Upper lobe of left lung (tissue), 6 donors: ENCODE measurements around the gene HS3ST3A1. TPM values are rescaled to one million over a fixed set of nuclear protein-coding genes. Genes with fewer than 3 reads are reported as not detected.

ENCODE experiments used
- ATAC-seq, 2 donors: fragments of 200-7000 bp; cut with Tn5 transposase; one replicate each; pipeline ENCODE4 v1.9.1; 2022; ENCODE audit warnings: mild to moderate bottlenecking in 2 of 2, moderate library complexity in 2 of 2; ENCODE audit not compliant: low FRiP score in 2 of 2
- DNase-seq, 2 donors: peaks; one replicate each; pipeline ENCODE4 v3.0.0-alpha.2; 2019 to 2020
- H3K27ac ChIP-seq, 4 donors: fragments of 200-600 bp; sonication (generic); one replicate each; pipeline ENCODE4 v1.5.1; 2016 to 2019
- H3K27me3 ChIP-seq, 4 donors: fragments of 200-600 bp; sonication (generic); one replicate each; pipeline ENCODE4 v1.5.1; 2017 to 2019
- H3K36me3 ChIP-seq, 4 donors: fragments of 200-600 bp; sonication (generic); one replicate each; pipeline ENCODE4 v1.5.1; 2016 to 2019
- H3K4me1 ChIP-seq, 4 donors: fragments of 200-600 bp; sonication (generic); one replicate each; pipeline ENCODE4 v1.5.1; 2018 to 2019
- H3K4me3 ChIP-seq, 4 donors: fragments of 200-600 bp; sonication (generic); one replicate each; pipeline ENCODE4 v1.5.1; 2017 to 2019; ENCODE audit warnings: mild to moderate bottlenecking in 2 of 4, moderate library complexity in 1 of 4
- H3K9me3 ChIP-seq, 4 donors: fragments of 200-600 bp; sonication (generic); one replicate each; pipeline ENCODE4 v1.5.1; 2018 to 2019
- EP300 ChIP-seq, 4 donors: sonication (generic); formaldehyde crosslinking; IDR thresholded peaks; one replicate each; pipeline ENCODE4 v1.5.1; 2017; ENCODE audit warnings: antibody characterized with exemption in 4 of 4, control low read depth in 2 of 4
- POLR2A ChIP-seq, 4 donors: fragments of 450-650 bp; IDR thresholded peaks; one replicate each; pipeline ENCODE4 v1.5.1; 2016 to 2017; ENCODE audit warnings: antibody characterized with exemption in 4 of 4, mild to moderate bottlenecking in 2 of 4
- POLR2AphosphoS5 ChIP-seq, 2 donors: sonication (generic); formaldehyde crosslinking; IDR thresholded peaks; one replicate each; pipeline ENCODE4 v1.5.1; 2017; ENCODE audit warnings: antibody characterized with exemption in 2 of 2
- WGBS, 2 donors: methylation state at CpG; one replicate each; pipeline ENCODE4 v1.1.5; 2017 to 2018; 5-methylcytosine and 5-hydroxymethylcytosine counted together
- total RNA-seq, 6 donors: library from RNA; depleted of rRNA in 4 of 6; stranded (reverse); fragments of >200 nt in 4 of 6; gene quantifications; one replicate each; pipeline versions ENCODE4 v1.1.0 to v1.2.1, GENCODE V29; 2016 to 2021
- TF ChIP-seq, protein P1 (sequence below), 6 experiments: fragments of 450-650 bp in 4 of 6; fragments of 200-600 bp in 2 of 6; sonication (generic) in 2 of 6; IDR thresholded peaks; one replicate each; pipeline ENCODE4 v1.5.1; 2016 to 2019; ENCODE audit warnings: antibody characterized with exemption in 6 of 6
- donor health status: DM: no; HTN: no; CAD: no; lungs with moderate emphysema.
- donor health status: DM: no; HTN: yes; CAD: no; lungs with severe emphysema.

Gene HS3ST3A1
- total RNA-seq, 6 donors from 2014 or later: 1.3 to 10.5 (median 2.2) TPM

DNA sequence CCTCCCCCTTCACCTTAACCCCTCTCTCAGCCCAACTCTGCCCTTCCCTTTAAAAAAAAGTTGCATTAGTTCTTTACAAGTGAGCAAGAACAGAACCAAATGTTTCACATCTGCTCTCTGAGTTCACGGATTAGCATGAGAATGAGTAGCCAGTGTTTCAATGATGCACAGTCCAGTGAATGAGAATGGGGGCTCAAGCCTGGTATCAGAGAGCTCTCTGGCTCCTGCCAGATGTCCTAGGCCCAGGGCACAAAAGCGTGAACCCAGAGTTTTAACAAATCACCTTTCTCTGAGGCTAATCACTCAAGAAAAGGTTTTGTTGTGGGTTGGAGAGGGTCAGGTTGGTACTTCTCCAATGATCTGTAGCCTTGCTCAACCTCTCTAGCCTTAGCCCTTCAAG lies 41.5 kb upstream of the HS3ST3A1 start:
- ATAC-seq (no peak), DNase-seq (no peak)
- 80 to 94% methylated on average over 2 of the region's 2 CpGs for WGBS, 2 donors
- Histone ChIP-seq H3K4me1 (no peaks in the 10 kb centered on the region), H3K4me3 (no peak overlapping the region), H3K27me3 (no peaks in the 10 kb centered on the region), H3K27ac (no peak overlapping the region), H3K9me3 (no peaks in the 10 kb centered on the region), H3K36me3 (no peaks in the 10 kb centered on the region)
- TF ChIP-seq EP300 (IDR thresholded peaks at IDR 0.05): no peak
- TF ChIP-seq POLR2A (IDR thresholded peaks at IDR 0.05): no peak
- no peak for TF ChIP-seq POLR2AphosphoS5 (IDR thresholded peaks at IDR 0.05)
- TF ChIP-seq, protein P1, sequence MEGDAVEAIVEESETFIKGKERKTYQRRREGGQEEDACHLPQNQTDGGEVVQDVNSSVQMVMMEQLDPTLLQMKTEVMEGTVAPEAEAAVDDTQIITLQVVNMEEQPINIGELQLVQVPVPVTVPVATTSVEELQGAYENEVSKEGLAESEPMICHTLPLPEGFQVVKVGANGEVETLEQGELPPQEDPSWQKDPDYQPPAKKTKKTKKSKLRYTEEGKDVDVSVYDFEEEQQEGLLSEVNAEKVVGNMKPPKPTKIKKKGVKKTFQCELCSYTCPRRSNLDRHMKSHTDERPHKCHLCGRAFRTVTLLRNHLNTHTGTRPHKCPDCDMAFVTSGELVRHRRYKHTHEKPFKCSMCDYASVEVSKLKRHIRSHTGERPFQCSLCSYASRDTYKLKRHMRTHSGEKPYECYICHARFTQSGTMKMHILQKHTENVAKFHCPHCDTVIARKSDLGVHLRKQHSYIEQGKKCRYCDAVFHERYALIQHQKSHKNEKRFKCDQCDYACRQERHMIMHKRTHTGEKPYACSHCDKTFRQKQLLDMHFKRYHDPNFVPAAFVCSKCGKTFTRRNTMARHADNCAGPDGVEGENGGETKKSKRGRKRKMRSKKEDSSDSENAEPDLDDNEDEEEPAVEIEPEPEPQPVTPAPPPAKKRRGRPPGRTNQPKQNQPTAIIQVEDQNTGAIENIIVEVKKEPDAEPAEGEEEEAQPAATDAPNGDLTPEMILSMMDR (IDR thresholded peaks at IDR 0.05): no peak

DNA sequence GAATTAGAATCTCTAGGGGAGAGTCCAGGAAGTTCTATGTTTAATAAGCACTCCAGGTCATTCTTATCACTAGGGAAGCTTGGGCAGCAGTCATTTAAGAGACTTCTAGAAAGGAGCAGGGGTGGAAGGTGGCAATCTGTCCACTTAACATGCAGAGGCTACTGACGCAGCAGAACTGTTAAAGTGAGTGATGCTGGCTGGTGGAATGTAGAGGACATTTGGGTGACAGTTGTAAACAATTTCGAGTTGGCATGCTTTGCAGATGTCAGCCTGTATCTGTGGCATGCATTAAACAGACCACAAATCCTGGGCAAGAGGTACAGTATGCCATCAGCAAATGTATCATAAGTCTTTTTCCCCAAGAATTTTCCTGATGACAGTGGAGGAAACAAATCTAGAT lies 40.5 kb upstream of the HS3ST3A1 start:
- TF ChIP-seq POLR2A (IDR thresholded peaks at IDR 0.05) (no peak), EP300 (IDR thresholded peaks at IDR 0.05) (no peak), POLR2AphosphoS5 (IDR thresholded peaks at IDR 0.05) (no peak)
- TF ChIP-seq, protein P1 (IDR thresholded peaks at IDR 0.05): no peak
- H3K27ac ChIP-seq: no peak overlapping the region
- no peak for DNase-seq
- H3K4me3 ChIP-seq: no peak overlapping the region
- H3K9me3 ChIP-seq: no peaks in the 10 kb centered on the region
- H3K4me1 ChIP-seq: no peaks in the 10 kb centered on the region
- H3K27me3 ChIP-seq: no peaks in the 10 kb centered on the region
- H3K36me3 ChIP-seq: no peaks in the 10 kb centered on the region
- no peak for ATAC-seq
- whole genome bisulfite sequencing, 2 donors: 37 to 46% methylated on average over 2 of the region's 2 CpGs

DNA sequence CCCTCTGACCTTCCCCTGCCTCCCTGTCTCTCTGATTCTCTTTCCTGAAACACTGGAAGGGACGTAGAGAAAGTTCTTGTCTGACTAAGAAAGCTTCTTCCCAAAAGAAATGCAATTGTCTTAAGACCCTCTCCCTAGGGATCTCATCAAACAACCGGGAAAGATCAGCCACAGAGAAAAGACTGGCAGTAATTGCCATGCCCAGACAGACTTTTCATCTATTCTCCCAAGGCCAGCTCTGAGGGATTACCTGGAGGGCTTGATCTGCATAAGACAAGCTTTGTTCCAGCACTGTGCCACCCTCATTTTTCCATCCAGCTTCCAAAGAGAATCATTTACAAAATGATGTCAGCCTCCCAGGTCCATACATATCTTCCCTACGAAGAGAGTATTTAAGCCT lies 38.8 kb upstream of the HS3ST3A1 start:
- H3K27ac ChIP-seq: no peak overlapping the region
- 65 to 69% methylated on average over 3 of the region's 3 CpGs for WGBS, 2 donors
- no peaks in the 10 kb centered on the region for H3K9me3 ChIP-seq
- H3K4me3 ChIP-seq: no peak overlapping the region
- DNase-seq: no peak
- no peak for ATAC-seq
- TF ChIP-seq EP300 (IDR thresholded peaks at IDR 0.05): no peak
- TF ChIP-seq, protein P1 (IDR thresholded peaks at IDR 0.05): no peak
- TF ChIP-seq POLR2A (IDR thresholded peaks at IDR 0.05): no peak
- no peak for TF ChIP-seq POLR2AphosphoS5 (IDR thresholded peaks at IDR 0.05)
- no peaks in the 10 kb centered on the region for H3K27me3 ChIP-seq
- no peaks in the 10 kb centered on the region for H3K4me1 ChIP-seq
- no peaks in the 10 kb centered on the region for H3K36me3 ChIP-seq

DNA sequence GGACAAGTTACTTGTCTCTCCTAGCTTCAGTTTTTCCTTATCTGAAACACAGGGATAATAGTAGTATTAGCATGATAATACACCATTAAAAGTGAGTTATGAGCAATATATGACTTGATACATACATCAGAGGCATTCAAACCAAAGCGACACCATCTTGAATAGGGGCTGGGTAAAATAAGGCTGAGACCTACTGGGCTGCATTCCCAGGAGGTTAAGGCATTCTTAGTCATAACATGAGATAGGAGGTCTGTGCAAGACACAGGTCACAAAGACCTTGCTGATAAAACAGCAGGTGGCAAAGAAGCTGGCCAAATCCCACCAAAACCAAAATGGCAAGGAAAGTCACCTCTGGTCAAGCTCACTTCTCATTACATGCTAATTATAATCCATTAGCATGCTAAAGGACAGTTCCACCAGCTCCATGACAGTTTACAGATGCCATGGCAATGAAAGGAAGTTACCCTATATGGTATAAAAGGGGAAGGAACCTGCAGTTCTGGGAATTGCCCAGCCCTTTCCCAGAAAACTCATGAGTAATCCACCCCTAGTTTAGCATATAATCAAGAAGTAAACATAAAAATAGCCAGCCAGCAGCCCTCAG lies 37.2 kb upstream of the HS3ST3A1 start:
- no peak overlapping the region for H3K27ac ChIP-seq
- DNase-seq (no peak), ATAC-seq (no peak)
- no peaks in the 10 kb centered on the region for H3K36me3 ChIP-seq
- no peak overlapping the region for H3K4me3 ChIP-seq
- TF ChIP-seq POLR2A (IDR thresholded peaks at IDR 0.05) (no peak), POLR2AphosphoS5 (IDR thresholded peaks at IDR 0.05) (no peak), EP300 (IDR thresholded peaks at IDR 0.05) (no peak)
- TF ChIP-seq, protein P1 (IDR thresholded peaks at IDR 0.05): no peak
- 96 to 100% methylated on average over 1 of the region's 1 CpG for WGBS, 2 donors
- no peaks in the 10 kb centered on the region for H3K9me3 ChIP-seq
- no peaks in the 10 kb centered on the region for H3K27me3 ChIP-seq
- no peaks in the 10 kb centered on the region for H3K4me1 ChIP-seq

DNA sequence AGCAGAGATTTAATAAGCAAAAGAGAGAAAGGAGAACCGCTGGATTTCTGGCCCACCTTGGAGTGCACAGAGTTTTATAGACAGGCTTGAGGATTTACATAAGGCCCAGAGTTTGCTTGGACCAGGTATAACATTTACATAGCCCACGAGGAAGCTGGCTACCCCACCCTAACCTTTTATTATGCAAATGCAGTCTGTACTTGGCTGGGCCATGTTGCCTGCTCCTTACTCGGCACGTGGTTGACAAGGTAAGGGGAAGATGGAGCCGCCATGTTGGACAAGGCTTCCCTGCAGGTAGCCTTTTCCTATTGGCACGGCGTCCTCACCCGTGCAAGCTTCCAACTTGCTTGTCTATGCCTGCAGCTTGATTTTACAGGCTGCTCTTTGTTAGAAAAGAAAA lies 35.2 kb upstream of the HS3ST3A1 start:
- H3K27me3 ChIP-seq: no peaks in the 10 kb centered on the region
- WGBS, 2 donors: 83 to 96% methylated on average over 8 of the region's 8 CpGs
- H3K4me3 ChIP-seq: no peak overlapping the region
- ATAC-seq: no peak
- no peaks in the 10 kb centered on the region for H3K4me1 ChIP-seq
- DNase-seq: no peak
- no peak overlapping the region for H3K27ac ChIP-seq
- no peaks in the 10 kb centered on the region for H3K36me3 ChIP-seq
- TF ChIP-seq, protein P1 (IDR thresholded peaks at IDR 0.05): no peak
- no peak for TF ChIP-seq POLR2A (IDR thresholded peaks at IDR 0.05)
- TF ChIP-seq EP300 (IDR thresholded peaks at IDR 0.05): no peak
- TF ChIP-seq POLR2AphosphoS5 (IDR thresholded peaks at IDR 0.05): no peak
- H3K9me3 ChIP-seq: no peaks in the 10 kb centered on the region
